ENCODE measurements around the gene FAF1.

FAF1 gene

GRCh38 chr1:50860702-50861101, 99.4 kb downstream of the FAF1 start:
- Mint-ChIP-seq H3K4me1 (no peaks in the 10 kb centered on the region), H3K27me3 (ENCODE audit: low read depth, poor library complexity) (no peaks in the 10 kb centered on the region), H3K9me3 (peaks cover 51% of the 10 kb centered on the region), H3K27ac (no peak overlapping the region), H3K4me3 (no peak overlapping the region), H3K36me3 (ENCODE audit: low read depth) (peaks cover 40% of the 10 kb centered on the region)
- DNase-seq = no peak
- TF ChIP-seq, protein P1, sequence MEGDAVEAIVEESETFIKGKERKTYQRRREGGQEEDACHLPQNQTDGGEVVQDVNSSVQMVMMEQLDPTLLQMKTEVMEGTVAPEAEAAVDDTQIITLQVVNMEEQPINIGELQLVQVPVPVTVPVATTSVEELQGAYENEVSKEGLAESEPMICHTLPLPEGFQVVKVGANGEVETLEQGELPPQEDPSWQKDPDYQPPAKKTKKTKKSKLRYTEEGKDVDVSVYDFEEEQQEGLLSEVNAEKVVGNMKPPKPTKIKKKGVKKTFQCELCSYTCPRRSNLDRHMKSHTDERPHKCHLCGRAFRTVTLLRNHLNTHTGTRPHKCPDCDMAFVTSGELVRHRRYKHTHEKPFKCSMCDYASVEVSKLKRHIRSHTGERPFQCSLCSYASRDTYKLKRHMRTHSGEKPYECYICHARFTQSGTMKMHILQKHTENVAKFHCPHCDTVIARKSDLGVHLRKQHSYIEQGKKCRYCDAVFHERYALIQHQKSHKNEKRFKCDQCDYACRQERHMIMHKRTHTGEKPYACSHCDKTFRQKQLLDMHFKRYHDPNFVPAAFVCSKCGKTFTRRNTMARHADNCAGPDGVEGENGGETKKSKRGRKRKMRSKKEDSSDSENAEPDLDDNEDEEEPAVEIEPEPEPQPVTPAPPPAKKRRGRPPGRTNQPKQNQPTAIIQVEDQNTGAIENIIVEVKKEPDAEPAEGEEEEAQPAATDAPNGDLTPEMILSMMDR (IDR thresholded peaks at IDR 0.05) = no peak

GRCh38 chr1:50860256-50860655, 99.8 kb downstream of the FAF1 start:
- Mint-ChIP-seq H3K4me3 (no peak overlapping the region), H3K4me1 (no peaks in the 10 kb centered on the region), H3K27ac (no peak overlapping the region), H3K9me3 (peaks cover 49% of the 10 kb centered on the region), H3K36me3 (ENCODE audit: low read depth) (peaks cover 40% of the 10 kb centered on the region), H3K27me3 (ENCODE audit: low read depth, poor library complexity) (no peaks in the 10 kb centered on the region)
- DNase-seq = no peak
- TF ChIP-seq, protein P1 (IDR thresholded peaks at IDR 0.05) = no peak

DNA sequence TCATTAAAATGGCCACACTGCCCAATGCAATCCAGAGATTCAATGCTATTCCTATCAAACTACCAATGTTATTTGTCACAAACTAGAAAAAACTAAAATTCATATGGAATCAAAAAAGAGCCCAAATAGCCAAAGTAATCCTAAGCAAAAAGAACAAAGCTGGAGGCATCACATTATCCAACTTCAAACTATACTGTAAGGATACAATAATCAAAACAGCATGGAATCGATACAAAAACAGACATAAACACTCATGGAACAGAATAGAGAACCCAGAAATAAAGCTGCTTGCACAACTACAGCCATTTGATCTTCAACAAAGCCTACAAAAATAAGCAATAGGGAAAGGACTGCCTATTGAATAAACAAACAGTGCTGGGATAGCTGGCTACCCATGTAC, 100.4 kb downstream of the FAF1 start:
- Mint-ChIP-seq H3K27ac (no peak overlapping the region), H3K27me3 (ENCODE audit: low read depth, poor library complexity) (no peaks in the 10 kb centered on the region), H3K36me3 (ENCODE audit: low read depth) (peaks cover 40% of the 10 kb centered on the region), H3K9me3 (peaks cover 49% of the 10 kb centered on the region), H3K4me1 (no peaks in the 10 kb centered on the region), H3K4me3 (no peak overlapping the region)
- DNase-seq = no peak
- TF ChIP-seq, protein P1 (IDR thresholded peaks at IDR 0.05) = no peak

DNA sequence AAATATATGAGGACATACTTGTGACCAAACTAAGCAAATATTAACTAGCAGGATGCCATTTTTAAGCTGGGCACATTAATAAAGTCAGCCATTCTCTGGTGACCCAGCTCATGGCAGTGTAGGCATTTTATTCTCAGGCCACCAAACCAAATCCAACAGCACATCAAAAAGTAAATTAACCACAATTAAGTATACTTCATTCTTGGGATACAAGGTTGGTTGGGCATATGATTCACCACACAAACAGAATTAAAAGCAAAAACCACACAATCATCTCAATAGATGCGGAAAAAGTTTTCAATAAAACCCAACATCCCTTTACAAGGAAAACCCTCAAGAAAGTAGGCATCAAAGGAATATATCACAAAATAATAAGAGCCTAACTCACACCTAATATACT, 101.3 kb downstream of the FAF1 start:
- H3K4me1 Mint-ChIP-seq = no peaks in the 10 kb centered on the region
- H3K36me3 Mint-ChIP-seq (ENCODE audit: low read depth) = peaks cover 40% of the 10 kb centered on the region
- no peak overlapping the region for H3K4me3 Mint-ChIP-seq
- peaks cover 49% of the 10 kb centered on the region for H3K9me3 Mint-ChIP-seq
- TF ChIP-seq, protein P1 (IDR thresholded peaks at IDR 0.05) = no peak
- DNase-seq = no peak
- H3K27me3 Mint-ChIP-seq (ENCODE audit: low read depth, poor library complexity) = no peaks in the 10 kb centered on the region
- H3K27ac Mint-ChIP-seq = no peak overlapping the region

GRCh38 chr1:50857702-50858101, 102.4 kb downstream of the FAF1 start:
- no peaks in the 10 kb centered on the region for H3K4me1 Mint-ChIP-seq
- no peak for DNase-seq
- peaks cover 35% of the 10 kb centered on the region for H3K36me3 Mint-ChIP-seq (ENCODE audit: low read depth)
- TF ChIP-seq, protein P1 (IDR thresholded peaks at IDR 0.05) = no peak
- peaks cover 39% of the 10 kb centered on the region for H3K9me3 Mint-ChIP-seq
- H3K27ac Mint-ChIP-seq = no peak overlapping the region
- no peaks in the 10 kb centered on the region for H3K27me3 Mint-ChIP-seq (ENCODE audit: low read depth, poor library complexity)
- no peak overlapping the region for H3K4me3 Mint-ChIP-seq

DNA sequence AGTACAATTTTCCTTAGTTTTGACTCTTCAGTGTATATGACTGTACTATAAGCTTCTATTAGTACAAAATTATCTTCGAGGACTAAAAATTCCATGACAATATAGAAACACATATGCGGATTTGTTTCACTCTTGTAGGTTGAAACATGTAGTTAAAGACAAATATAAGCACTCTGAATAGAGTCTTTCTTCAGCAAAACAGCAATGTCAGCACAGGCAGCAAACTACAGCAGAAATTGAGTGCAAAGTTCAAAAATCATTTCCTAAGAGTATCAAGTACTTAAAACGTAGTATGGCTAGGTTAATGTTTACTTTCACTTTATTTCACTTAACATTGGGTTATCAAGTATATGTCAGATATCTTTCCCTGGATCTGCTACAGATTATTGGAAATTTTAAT, 106.7 kb downstream of the FAF1 start:
- Mint-ChIP-seq H3K4me3 (no peak overlapping the region), H3K36me3 (ENCODE audit: low read depth) (peaks cover 6% of the 10 kb centered on the region)

More for the DNA sequence above, 106.7 kb downstream of the FAF1 start:
- Mint-ChIP-seq H3K4me1 (no peaks in the 10 kb centered on the region), H3K27me3 (ENCODE audit: low read depth, poor library complexity) (no peaks in the 10 kb centered on the region), H3K9me3 (peaks cover 4% of the 10 kb centered on the region), H3K27ac (no peak overlapping the region)
- no peak for DNase-seq
- TF ChIP-seq, protein P1 (IDR thresholded peaks at IDR 0.05) = no peak
